Transverse colon (tissue), 4 donors: Measurements from ENCODE around the gene PSORS1C1. TPM values are rescaled to one million over a fixed set of nuclear protein-coding genes. Genes with fewer than 3 reads are reported as not detected.

Experiments
- DNase-seq: peaks from one replicate; pipeline ENCODE4 v3.0.0-alpha.2; 2019
- H3K27ac ChIP-seq, 4 donors: fragments of 200-600 bp; sonication (generic); 2 replicates each; pipeline ENCODE4 v1.5.1; 2016 to 2018; ENCODE audit warnings: inconsistent platforms in 4 of 4
- H3K27me3 ChIP-seq: fragments of 200-600 bp; sonication (generic); 2 replicates; pipeline ENCODE4 v1.5.1; 2017; ENCODE audit warnings: inconsistent platforms
- H3K36me3 ChIP-seq, 4 donors: fragments of 200-600 bp; sonication (generic); 2 replicates each; pipeline ENCODE4 v1.5.1; 2017 to 2019; ENCODE audit warnings: inconsistent platforms in 4 of 4
- H3K4me1 ChIP-seq, 4 donors: fragments of 200-600 bp; sonication (generic); 2 replicates each; pipeline ENCODE4 v1.5.1; 2017 to 2020; ENCODE audit warnings: inconsistent platforms in 4 of 4
- H3K4me3 ChIP-seq, 4 donors: fragments of 200-600 bp; sonication (generic); 1 replicate in 1 of 4; 2 replicates in 3 of 4; pipeline versions ENCODE4 v1.5.1 to v1.6.1; 2017 to 2019; ENCODE audit warnings: inconsistent platforms in 4 of 4
- H3K9me3 ChIP-seq, 2 donors: fragments of 200-600 bp; sonication (generic); 2 replicates each; pipeline ENCODE4 v1.5.1; 2017 to 2019; ENCODE audit warnings: inconsistent platforms in 2 of 2
- EP300 ChIP-seq: sonication (generic); formaldehyde crosslinking; IDR thresholded peaks from one replicate; pipeline ENCODE4 v1.6.1; 2017; ENCODE audit warnings: antibody characterized with exemption, low read depth
- POLR2A ChIP-seq: fragments of 450-650 bp; IDR thresholded peaks from one replicate; pipeline ENCODE4 v1.6.1; 2016; ENCODE audit warnings: antibody characterized with exemption, mild to moderate bottlenecking, moderate library complexity
- POLR2AphosphoS5 ChIP-seq, 3 donors: sonication (generic); formaldehyde crosslinking; IDR thresholded peaks; one replicate each; pipeline ENCODE4 v1.6.1; 2016; ENCODE audit warnings: antibody characterized with exemption in 3 of 3
- WGBS, 2 donors: methylation state at CpG; one replicate each; pipeline ENCODE4 v1.1.5; 2018; ENCODE audit warnings: low coverage in 1 of 2; 5-methylcytosine and 5-hydroxymethylcytosine counted together
- in situ Hi-C, 4 donors: fragments of 200-750 bp; cut with MboI; loops; one replicate each; pipeline versions ENCODE4 v1.15.0 to v1.15.1; 2017; ENCODE audit warnings: low sequenced_read_pairs in 3 of 4, low pct_ligation_motif_present in 1 of 4, low pct_unique_long_range_greater_than_20kb in 1 of 4
- intact Hi-C: fragments of 100-400 bp; cut with DNase I; formaldehyde crosslinking; loops from one replicate; pipeline ENCODE4 v1.15.1; 2023; ENCODE audit warnings: low total_unique reads
- total RNA-seq, 4 donors: library from RNA; depleted of rRNA; stranded (reverse); fragments of >200 nt; gene quantifications; one replicate each; pipeline ENCODE4 v1.1.0, GENCODE V29; 2016
- TF ChIP-seq, protein P1 (sequence below), 5 experiments: fragments of 200-600 bp in 3 of 5; fragments of 450-650 bp in 2 of 5; sonication (generic) in 3 of 5; IDR thresholded peaks; 1 replicate in 2 of 5; 2 replicates in 3 of 5; pipeline ENCODE4 v1.5.1; 2016 to 2017; ENCODE audit warnings: antibody characterized with exemption in 5 of 5, inconsistent platforms in 3 of 5, mild to moderate bottlenecking in 2 of 5, moderate library complexity in 1 of 5

Gene PSORS1C1
- total RNA-seq, 4 donors from 2014 or later, result 8.8 to 19.0 (median 13.4) TPM

DNA sequence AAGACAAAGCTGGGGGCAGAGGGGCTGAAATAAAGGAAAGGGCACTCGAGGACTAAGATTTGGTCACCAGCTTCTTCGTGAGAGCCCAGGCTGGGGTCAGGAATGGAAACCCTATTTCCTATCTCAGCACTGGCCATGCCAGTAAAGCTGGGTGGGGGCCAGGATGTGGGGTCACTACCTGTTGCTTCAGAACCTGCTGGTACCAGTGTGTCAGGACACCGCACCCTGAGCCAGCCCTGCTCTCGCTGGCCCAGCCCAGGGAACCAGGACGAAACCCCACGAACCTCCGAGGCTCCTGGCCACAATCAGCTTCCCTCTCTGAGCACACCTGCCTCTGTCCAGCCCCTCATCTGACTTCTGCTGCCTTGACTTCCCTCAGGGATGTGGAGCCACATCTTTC is 3.6 kb downstream of the PSORS1C1 start:
- Histone ChIP-seq H3K4me1 (peaks cover 12 to 28% (median 22%) of the 10 kb centered on the region in 4 donors), H3K36me3 (no peaks in the 10 kb centered on the region), H3K27ac (no peak overlapping the region), H3K9me3 (no peaks in the 10 kb centered on the region), H3K4me3 (no peak overlapping the region), H3K27me3 (no peaks in the 10 kb centered on the region)
- in situ Hi-C loops, result no loop called here
- TF ChIP-seq POLR2AphosphoS5 (IDR thresholded peaks at IDR 0.05) (no peak), EP300 (no peak), POLR2A (no peak)
- TF ChIP-seq, protein P1, sequence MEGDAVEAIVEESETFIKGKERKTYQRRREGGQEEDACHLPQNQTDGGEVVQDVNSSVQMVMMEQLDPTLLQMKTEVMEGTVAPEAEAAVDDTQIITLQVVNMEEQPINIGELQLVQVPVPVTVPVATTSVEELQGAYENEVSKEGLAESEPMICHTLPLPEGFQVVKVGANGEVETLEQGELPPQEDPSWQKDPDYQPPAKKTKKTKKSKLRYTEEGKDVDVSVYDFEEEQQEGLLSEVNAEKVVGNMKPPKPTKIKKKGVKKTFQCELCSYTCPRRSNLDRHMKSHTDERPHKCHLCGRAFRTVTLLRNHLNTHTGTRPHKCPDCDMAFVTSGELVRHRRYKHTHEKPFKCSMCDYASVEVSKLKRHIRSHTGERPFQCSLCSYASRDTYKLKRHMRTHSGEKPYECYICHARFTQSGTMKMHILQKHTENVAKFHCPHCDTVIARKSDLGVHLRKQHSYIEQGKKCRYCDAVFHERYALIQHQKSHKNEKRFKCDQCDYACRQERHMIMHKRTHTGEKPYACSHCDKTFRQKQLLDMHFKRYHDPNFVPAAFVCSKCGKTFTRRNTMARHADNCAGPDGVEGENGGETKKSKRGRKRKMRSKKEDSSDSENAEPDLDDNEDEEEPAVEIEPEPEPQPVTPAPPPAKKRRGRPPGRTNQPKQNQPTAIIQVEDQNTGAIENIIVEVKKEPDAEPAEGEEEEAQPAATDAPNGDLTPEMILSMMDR (IDR thresholded peaks at IDR 0.05), result no peak
- WGBS, 2 donors, result 77 to 90% methylated on average over 7 of the region's 7 CpGs
- no peak for DNase-seq
- intact Hi-C loops, result loop anchor here (2.0 kb wide), 1 partner anchor 297 kb away; no protein-coding TSS in a partner anchor

DNA sequence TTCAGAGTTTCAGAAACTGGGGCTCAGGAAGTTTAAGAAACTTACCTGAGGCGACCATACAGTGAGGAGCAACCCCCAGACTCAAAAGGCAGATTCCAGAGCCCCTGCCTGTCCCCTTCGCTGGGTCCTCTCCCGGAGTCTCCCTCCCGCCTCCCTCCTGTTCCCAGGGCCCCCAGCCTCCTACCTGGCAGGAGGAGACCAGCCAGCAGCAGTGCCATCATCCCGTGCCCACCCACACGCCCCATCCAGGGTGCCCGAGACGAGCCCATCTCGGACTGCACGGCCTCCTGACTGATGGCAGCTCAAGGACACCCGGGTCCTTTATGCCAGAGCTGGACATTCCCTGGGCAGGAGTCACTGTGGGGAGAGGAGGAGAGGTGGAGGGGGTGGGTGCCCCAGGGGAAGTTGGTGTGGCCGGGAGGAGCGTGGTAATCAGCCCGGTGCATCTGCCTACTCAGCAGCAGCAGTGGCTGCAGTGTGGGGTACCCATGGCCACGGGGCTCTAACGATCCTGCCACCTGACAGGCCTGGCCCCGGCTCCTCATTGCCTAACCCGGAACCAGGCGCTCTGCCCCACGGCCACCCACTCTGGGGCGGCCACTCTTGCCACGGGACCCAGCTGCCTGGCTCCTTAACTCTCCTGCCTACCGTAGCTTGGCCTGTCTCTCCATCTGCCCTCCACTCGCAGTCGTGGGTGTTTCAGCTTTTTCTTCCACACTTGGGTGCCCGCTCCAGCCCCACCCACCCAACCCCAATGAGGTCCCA is 5.7 kb downstream of the PSORS1C1 start, which contains the start of gene CDSN:
Gene CDSN (minus strand): TSS at position 296 of the 765 bp plus-strand sequence. CDS start 27 bp downstream, at position 269.
- in situ Hi-C loops, result no loop called here
- H3K4me3 ChIP-seq, result no peak within 1 kb of the TSS
- no peaks in the 10 kb centered on the region for H3K36me3 ChIP-seq
- DNase-seq, result no peak
- no peaks in the 10 kb centered on the region for H3K27me3 ChIP-seq
- H3K9me3 ChIP-seq, result no peaks in the 10 kb centered on the region
- intact Hi-C loops, result no loop called here
- 63 to 84% methylated on average over 4 to 26 of the region's 26 CpGs for WGBS, 2 donors
- H3K27ac ChIP-seq, result no peak within 1 kb of the TSS
- TF ChIP-seq, protein P1 (IDR thresholded peaks at IDR 0.05), result no peak
- no peak for TF ChIP-seq POLR2AphosphoS5 (IDR thresholded peaks at IDR 0.05)
- H3K4me1 ChIP-seq, result peaks cover 0 to 14% (median 7%) of the 10 kb centered on the region in 4 donors

DNA sequence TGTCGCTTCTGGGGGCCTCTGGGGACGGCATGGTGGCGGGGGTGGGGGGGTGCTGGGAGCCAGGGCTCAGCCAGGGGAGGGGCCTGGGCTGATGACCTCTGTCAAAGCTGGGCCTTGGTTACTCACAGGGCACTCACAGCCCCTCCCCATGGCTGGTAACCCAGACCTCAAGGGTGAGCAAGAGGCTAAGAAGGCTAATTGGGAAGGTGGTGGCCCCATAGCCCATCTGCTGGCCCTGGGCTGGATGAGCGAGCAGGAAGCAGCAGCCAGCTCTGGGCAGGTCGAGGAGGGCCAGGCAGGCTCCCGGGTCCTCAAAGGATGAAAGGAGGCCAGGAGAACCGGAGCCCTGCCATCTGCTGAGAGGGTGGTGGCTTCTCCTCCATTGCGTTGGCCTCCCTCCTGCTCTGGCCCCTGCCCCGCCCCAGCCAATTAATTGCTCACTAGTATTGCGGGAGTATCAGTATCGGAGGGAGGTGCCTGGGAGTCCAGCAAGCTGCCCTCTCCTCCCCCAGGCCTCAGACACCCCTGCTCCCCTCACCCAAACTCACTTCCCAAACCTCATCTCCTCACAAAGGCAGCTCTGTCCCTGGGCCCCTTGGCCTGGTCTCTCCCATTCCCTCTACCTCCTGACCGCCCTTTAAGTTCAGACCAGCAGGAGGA is 6.7 kb downstream of the PSORS1C1 start:
- Histone ChIP-seq H3K27me3 (no peaks in the 10 kb centered on the region), H3K4me3 (no peak overlapping the region), H3K27ac (no peak overlapping the region), H3K36me3 (no peaks in the 10 kb centered on the region), H3K9me3 (no peaks in the 10 kb centered on the region), H3K4me1 (peaks cover 0 to 12% (median 4%) of the 10 kb centered on the region in 4 donors)
- TF ChIP-seq, protein P1 (IDR thresholded peaks at IDR 0.05), result no peak
- TF ChIP-seq POLR2AphosphoS5 (IDR thresholded peaks at IDR 0.05) (no peak), POLR2A (no peak), EP300 (no peak)
- DNase-seq, result no peak
- in situ Hi-C loops, result no loop called here
- WGBS, 2 donors, result 82% methylated on average over 11 of the region's 12 CpGs; no CpG with 5 or more reads in 1 of the 2 donors
- intact Hi-C loops, result no loop called here
